GM12878 (cell line): ENCODE results near the gene CCL22.

Experiments
- CHD4 ChIP-seq: fragments of 200-600 bp; sonication (generic); IDR thresholded peaks from 2 replicates; pipeline ENCODE4 v1.6.1; 2016; ENCODE audit warnings: mild to moderate bottlenecking
- CTCF ChIP-seq, 3 experiments: IDR thresholded peaks in 2 of 3; conservative IDR thresholded peaks in 1 of 3; 2 replicates each; pipeline ENCODE4 v1.5.1; 2011; ENCODE audit warnings: low read depth in 3 of 3, low read length in 3 of 3, mild to moderate bottlenecking in 3 of 3, control low read depth in 2 of 3, moderate library complexity in 2 of 3, inconsistent platforms in 1 of 3, mixed read lengths in 1 of 3; ENCODE audit not compliant: control insufficient read depth in 2 of 3, insufficient read depth in 1 of 3; ENCODE audit errors: extremely low read depth in 1 of 3
- EZH2 ChIP-seq: IDR thresholded peaks from 2 replicates; pipeline ENCODE4 v1.6.1; 2012; ENCODE audit warnings: low read depth, mild to moderate bottlenecking, control low read depth, inconsistent platforms, low read length, borderline replicate concordance; ENCODE audit not compliant: control insufficient read depth
- MAX ChIP-seq: IDR thresholded peaks from 2 replicates; pipeline ENCODE4 v1.6.1; 2012; ENCODE audit warnings: low read depth, low read length, improper control_type of control experiment
- NR2C1 ChIP-seq: fragments of 450-650 bp; IDR thresholded peaks from 2 replicates; pipeline ENCODE4 v1.6.1; 2017; ENCODE audit warnings: antibody characterized with exemption, mild to moderate bottlenecking, moderate library complexity
- NR2C2 ChIP-seq: IDR thresholded peaks from 2 replicates; pipeline ENCODE4 v1.6.1; 2011; ENCODE audit warnings: borderline replicate concordance, low read depth; ENCODE audit not compliant: control insufficient read depth, insufficient read length
- POLR2A ChIP-seq: IDR thresholded peaks from 2 replicates; pipeline ENCODE4 v1.6.1; 2011; ENCODE audit warnings: low read depth, mild to moderate bottlenecking, low read length
- POLR2AphosphoS2 ChIP-seq: IDR thresholded peaks from 2 replicates; pipeline ENCODE4 v1.6.1; 2011; ENCODE audit warnings: low read depth, mild to moderate bottlenecking, low read length, improper control_type of control experiment, moderate library complexity
- SMAD1 ChIP-seq: fragments of 450-650 bp; IDR thresholded peaks from 2 replicates; pipeline ENCODE4 v1.6.1; 2018; ENCODE audit warnings: mild to moderate bottlenecking, low read depth; ENCODE audit not compliant: partially characterized antibody
- TARDBP ChIP-seq: IDR thresholded peaks from 2 replicates; pipeline ENCODE4 v1.6.1; 2016; ENCODE audit warnings: borderline replicate concordance

- TF ChIP-seq CTCF (IDR thresholded peaks at IDR 0.05 in 2 of 3, conservative IDR thresholded peaks at IDR 0.05 in 1 of 3; ENCODE audit: control insufficient read depth in 2 of 3, extremely low read depth in 1 of 3, insufficient read depth in 1 of 3, low read depth in 3 of 3, low read length in 3 of 3) (no peak), SMAD1 (no peak), EZH2 (no peak), POLR2A (no peak), POLR2AphosphoS2 (no peak), NR2C2 (no peak), CHD4 (no peak), MAX (no peak), TARDBP (no peak), NR2C1 (no peak)
Observed at GRCh38 chr16:57345666-57346204, 12.8 kb upstream of the CCL22 start.
